MM.1S (cell line): Measurements from ENCODE around the gene SPDYE3.
"Not testable (repeated sequence)": the region's sequence is repeated elsewhere in the genome, so short reads cannot be mapped to it uniquely, and the experiment has no call there.

Experiments used
- DNase-seq: peaks from one replicate; pipeline ENCODE4 v3.0.0-alpha.2; 2015
- H2AFZ ChIP-seq: fragments of 300-600 bp; sonication (generic); 2 replicates; pipeline ENCODE4 v1.6.0; 2016; ENCODE audit warnings: antibody characterized with exemption, low read length
- H3F3A ChIP-seq: fragments of 300-600 bp; sonication (generic); 2 replicates; pipeline ENCODE4 v1.6.1; 2016; ENCODE audit warnings: mild to moderate bottlenecking, antibody characterized with exemption, low read length, moderate library complexity, mixed read lengths; ENCODE audit not compliant: insufficient read depth
- H3K27ac ChIP-seq: fragments of 300-600 bp; sonication (generic); 2 replicates; pipeline ENCODE4 v1.5.1; 2016; ENCODE audit warnings: mild to moderate bottlenecking, low read length
- H3K27me3 ChIP-seq: fragments of 300-600 bp; sonication (generic); replicated peaks from 2 replicates; pipeline ENCODE4 v1.6.0; 2016; ENCODE audit warnings: low read length; ENCODE audit not compliant: insufficient read depth
- H3K36me3 ChIP-seq: fragments of 300-600 bp; sonication (generic); replicated peaks from 2 replicates; pipeline ENCODE4 v1.6.1; 2016; ENCODE audit warnings: mild to moderate bottlenecking, low read length, mixed read lengths; ENCODE audit not compliant: insufficient read depth
- H3K4me1 ChIP-seq: fragments of 300-600 bp; sonication (generic); 2 replicates; pipeline ENCODE4 v1.6.1; 2016; ENCODE audit warnings: low read length, mixed read lengths
- H3K4me2 ChIP-seq: fragments of 300-600 bp; sonication (generic); 2 replicates; pipeline ENCODE4 v1.6.0; 2016; ENCODE audit warnings: low read depth, low read length
- H3K4me3 ChIP-seq: fragments of 300-600 bp; sonication (generic); 2 replicates; pipeline ENCODE4 v1.5.1; 2016; ENCODE audit warnings: low read length, mixed read lengths
- H3K79me2 ChIP-seq: fragments of 300-600 bp; sonication (generic); 2 replicates; pipeline ENCODE4 v1.6.1; 2016; ENCODE audit warnings: mixed run types, low read length, mixed read lengths
- H3K9ac ChIP-seq: fragments of 300-600 bp; sonication (generic); 2 replicates; pipeline ENCODE4 v1.6.1; 2016; ENCODE audit warnings: low read length, mixed read lengths
- H3K9me2 ChIP-seq: fragments of 300-600 bp; sonication (generic); replicated peaks from 2 replicates; pipeline ENCODE4 v1.6.1; 2016; ENCODE audit warnings: mild to moderate bottlenecking, low read length, mixed read lengths; ENCODE audit not compliant: insufficient read depth
- H3K9me3 ChIP-seq: fragments of 300-600 bp; sonication (generic); replicated peaks from 2 replicates; pipeline ENCODE4 v1.6.1; 2016; ENCODE audit warnings: mild to moderate bottlenecking, low read length, mixed read lengths; ENCODE audit not compliant: insufficient read depth
- H4K20me1 ChIP-seq: fragments of 300-600 bp; sonication (generic); 2 replicates; pipeline ENCODE4 v1.6.1; 2016; ENCODE audit warnings: mild to moderate bottlenecking, low read length, moderate library complexity, mixed read lengths; ENCODE audit not compliant: insufficient read depth
- CTCF ChIP-seq: fragments of 300-600 bp; sonication (generic); IDR thresholded peaks from 2 replicates; pipeline ENCODE4 v1.5.1; 2016; ENCODE audit warnings: antibody characterized with exemption, low read length, mixed read lengths
- EZH2 ChIP-seq: fragments of 300-600 bp; sonication (generic); optimal IDR thresholded peaks from 2 replicates; pipeline ENCODE3; 2017; ENCODE audit warnings: low read depth, mild to moderate bottlenecking, antibody characterized with exemption, low read length, mixed read lengths
- EZH2phosphoT487 ChIP-seq: fragments of 300-600 bp; sonication (generic); IDR thresholded peaks from 2 replicates; pipeline ENCODE4 v1.6.1; 2018; ENCODE audit warnings: antibody characterized with exemption, low read length

The SPDYE3 gene

DNA sequence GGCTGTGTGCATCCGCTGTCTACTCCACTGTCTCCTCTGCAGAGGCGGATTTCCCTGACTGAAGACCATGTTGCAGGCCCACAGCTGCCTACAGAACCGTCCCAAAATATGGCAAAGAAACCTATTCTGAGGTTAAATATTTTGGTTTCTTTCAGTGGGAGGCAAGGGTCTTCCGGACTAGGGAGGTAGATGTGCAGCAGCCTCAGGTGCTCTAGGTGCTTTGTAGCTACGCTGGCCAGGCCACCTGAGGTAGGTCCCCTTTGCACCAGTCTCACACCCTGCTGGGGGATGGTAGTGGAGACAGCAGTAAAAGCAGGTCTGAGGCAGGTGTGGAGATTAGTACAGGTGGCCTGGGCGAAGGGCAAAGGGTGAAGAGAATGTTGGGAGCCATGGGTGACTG lies 42.3 kb downstream of the SPDYE3 start:
- Histone ChIP-seq H3F3A (peaks cover under 1% of the 10 kb centered on the region; the same call in 1 of the 2 replicates), H3K36me3 (peaks cover 6% of the 10 kb centered on the region), H3K4me3 (no peak overlapping the region), H3K27me3 (no peaks in the 10 kb centered on the region), H3K27ac (no peak overlapping the region), H3K9ac (no peak overlapping the region), H3K9me2 (no peaks in the 10 kb centered on the region), H4K20me1 (0 out of 2 replicates have a peak, but pooled peaks cover 8% of the 10 kb centered on the region), H3K79me2 (peaks cover 25% of the 10 kb centered on the region), H2AFZ (no peak overlapping the region), H3K4me2 (no peak overlapping the region), H3K4me1 (peaks cover under 1% of the 10 kb centered on the region; the same call in 1 of the 2 replicates), H3K9me3 (no peaks in the 10 kb centered on the region)
- TF ChIP-seq CTCF (no peak), EZH2phosphoT487 (no peak), EZH2 (no peak)
- no peak for DNase-seq

DNA sequence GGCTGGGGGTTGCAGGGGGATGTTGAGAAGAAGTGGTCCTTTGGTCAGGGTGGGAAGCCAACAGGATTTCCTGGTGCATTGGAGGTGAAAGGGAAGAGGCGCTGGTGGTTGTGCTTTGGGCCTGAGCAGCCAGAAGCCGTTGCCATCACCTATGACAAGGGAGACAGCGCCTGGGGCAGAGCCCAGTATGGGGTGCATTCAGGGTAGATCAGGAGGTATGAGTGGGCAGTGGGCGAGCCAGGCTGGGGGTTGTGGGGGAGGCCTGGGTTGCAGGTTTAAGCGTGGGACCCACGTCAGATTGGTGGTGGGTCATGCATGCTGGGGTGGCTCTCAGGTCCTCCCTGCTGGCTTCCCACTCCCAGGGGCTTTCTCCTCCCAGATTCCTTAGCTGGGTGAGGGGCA lies 44.2 kb downstream of the SPDYE3 start:
- Histone ChIP-seq H3K36me3 (no peaks in the 10 kb centered on the region; the same call in none of the 2 replicates), H3K4me3 (no peak overlapping the region), H2AFZ (no peak overlapping the region), H3K4me2 (no peak overlapping the region), H3K4me1 (no peaks in the 10 kb centered on the region), H3F3A (no peaks in the 10 kb centered on the region), H3K79me2 (peaks cover 16% of the 10 kb centered on the region), H4K20me1 (0 out of 2 replicates have a peak, but pooled peaks cover 2% of the 10 kb centered on the region), H3K9me2 (no peaks in the 10 kb centered on the region), H3K9ac (no peak overlapping the region), H3K27me3 (no peaks in the 10 kb centered on the region), H3K27ac (no peak overlapping the region), H3K9me3 (no peaks in the 10 kb centered on the region)
- no peak for DNase-seq
- TF ChIP-seq EZH2, result no peak
- TF ChIP-seq EZH2phosphoT487, result no peak
- no peak for TF ChIP-seq CTCF

GRCh38 chr7:100352230-100352781 lies 44.8 kb downstream of the SPDYE3 start:
- H3K9ac ChIP-seq, H3K4me3 ChIP-seq, DNase-seq, H3K4me2 ChIP-seq, H3K27me3 ChIP-seq, H3F3A ChIP-seq, H4K20me1 ChIP-seq, H3K9me2 ChIP-seq, H3K9me3 ChIP-seq, H3K27ac ChIP-seq, H3K79me2 ChIP-seq, H3K4me1 ChIP-seq, H2AFZ ChIP-seq, H3K36me3 ChIP-seq: not testable (repeated sequence)

DNA sequence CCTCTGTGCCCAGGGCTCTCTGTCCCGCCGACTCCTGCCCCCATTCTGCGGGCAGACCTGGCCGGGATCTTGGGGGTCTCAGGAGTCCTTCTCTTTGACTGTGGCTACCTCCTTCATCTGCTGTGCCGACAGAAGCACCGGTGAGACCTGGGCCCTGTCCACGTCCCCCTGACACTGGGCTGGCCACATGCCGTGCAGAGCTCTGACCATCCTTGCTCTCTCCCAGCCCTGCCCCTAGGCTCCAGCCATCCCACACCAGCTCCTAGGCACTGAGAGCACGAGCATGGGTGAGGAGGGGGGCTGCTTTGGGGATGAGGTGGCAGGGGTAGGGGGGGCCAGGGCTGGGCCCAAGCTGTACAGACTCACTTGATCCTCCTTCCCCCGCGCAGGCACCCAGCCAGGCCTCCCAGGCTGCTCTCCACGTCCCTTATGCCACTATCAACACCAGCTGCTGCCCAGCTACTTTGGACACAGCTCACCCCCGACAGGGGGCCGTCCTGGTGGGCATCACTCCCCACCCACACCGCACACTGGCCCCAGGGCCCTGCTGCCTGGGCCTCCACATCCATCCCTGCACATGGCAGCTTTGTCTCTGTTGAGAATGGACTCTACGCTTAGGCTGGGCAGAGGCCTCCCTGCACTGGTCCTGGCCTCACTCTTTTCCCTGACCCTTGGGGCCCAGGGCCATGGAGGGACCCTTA lies 45.6 kb downstream of the SPDYE3 start:
- no peaks in the 10 kb centered on the region for H3F3A ChIP-seq
- H3K79me2 ChIP-seq, result peaks cover 3% of the 10 kb centered on the region; the same call in 1 of the 2 replicates
- no peak overlapping the region for H3K27ac ChIP-seq
- H4K20me1 ChIP-seq, result no peaks in the 10 kb centered on the region
- no peak overlapping the region for H3K4me3 ChIP-seq
- H3K4me1 ChIP-seq, result no peaks in the 10 kb centered on the region
- no peaks in the 10 kb centered on the region for H3K9me2 ChIP-seq
- H2AFZ ChIP-seq, result no peak overlapping the region
- H3K9me3 ChIP-seq, result no peaks in the 10 kb centered on the region
- no peaks in the 10 kb centered on the region; the same call in none of the 2 replicates for H3K36me3 ChIP-seq
- no peak for DNase-seq
- H3K27me3 ChIP-seq, result no peaks in the 10 kb centered on the region
- no peak overlapping the region for H3K9ac ChIP-seq
- H3K4me2 ChIP-seq, result no peak overlapping the region
- no peak for TF ChIP-seq EZH2phosphoT487
- TF ChIP-seq CTCF, result no peak
- no peak for TF ChIP-seq EZH2
